ENCODE results near the gene C8G.

The C8G gene

GRCh38 chr9:136947955-136948510 lies 3.0 kb downstream of the C8G start:
- H3K9me3 Mint-ChIP-seq = no peaks in the 10 kb centered on the region
- ATAC-seq (replicated peaks) (no peak), DNase-seq (no peak)
- H3K4me1 Mint-ChIP-seq (ENCODE audit: low read depth in 2 of 2) = peaks cover 13 to 18% of the 10 kb centered on the region in 2 donors
- peak overlapping the region; percentile 82 for H3K27ac Mint-ChIP-seq
- H3K4me3 Mint-ChIP-seq = peak overlapping the region; percentile 83 to 85
- H3K27me3 Mint-ChIP-seq = no peaks in the 10 kb centered on the region
- H3K36me3 Mint-ChIP-seq (ENCODE audit: insufficient read depth) = peaks cover 18% of the 10 kb centered on the region

- Mint-ChIP-seq H3K4me1 (ENCODE audit: low read depth in 2 of 2) (peaks cover 13 to 18% of the 10 kb centered on the region in 2 donors), H3K36me3 (ENCODE audit: insufficient read depth) (peaks cover 12% of the 10 kb centered on the region), H3K9me3 (no peaks in the 10 kb centered on the region), H3K27ac (peak overlapping the region; percentile 82), H3K4me3 (peak overlapping the region; percentile 83 to 85), H3K27me3 (no peaks in the 10 kb centered on the region)
- DNase-seq (no peak), ATAC-seq (replicated peaks) (no peak)
Observed at GRCh38 chr9:136949239-136949816, 4.3 kb downstream of the C8G start.

- ATAC-seq (replicated peaks) = peak; percentile 96
- H3K27me3 Mint-ChIP-seq = no peaks in the 10 kb centered on the region
- H3K4me1 Mint-ChIP-seq (ENCODE audit: low read depth in 2 of 2) = peaks cover 14 to 19% of the 10 kb centered on the region in 2 donors
- H3K4me3 Mint-ChIP-seq = peak overlapping the region; percentile 83 to 85
- peak overlapping the region; percentile 82 for H3K27ac Mint-ChIP-seq
- no peaks in the 10 kb centered on the region for H3K9me3 Mint-ChIP-seq
- H3K36me3 Mint-ChIP-seq (ENCODE audit: insufficient read depth) = peaks cover 6% of the 10 kb centered on the region
- DNase-seq = peak; percentile 95 to 97 (median 96)
Observed at GRCh38 chr9:136949817-136950655, 5.0 kb downstream of the C8G start.

- Mint-ChIP-seq H3K27me3 (no peaks in the 10 kb centered on the region), H3K36me3 (ENCODE audit: insufficient read depth) (peaks cover 5% of the 10 kb centered on the region), H3K4me3 (peak overlapping the region; percentile 83 to 85), H3K9me3 (no peaks in the 10 kb centered on the region), H3K4me1 (ENCODE audit: low read depth in 2 of 2) (peaks cover 17 to 19% of the 10 kb centered on the region in 2 donors), H3K27ac (peak overlapping the region; percentile 82)
- DNase-seq (no peak), ATAC-seq (replicated peaks) (no peak)
Observed at GRCh38 chr9:136950656-136951276, 5.7 kb downstream of the C8G start.

- Mint-ChIP-seq H3K36me3 (ENCODE audit: insufficient read depth) (peaks cover 5% of the 10 kb centered on the region), H3K4me1 (ENCODE audit: low read depth in 2 of 2) (peaks cover 22 to 27% of the 10 kb centered on the region in 2 donors), H3K27me3 (no peaks in the 10 kb centered on the region), H3K9me3 (peaks cover 3 to 5% of the 10 kb centered on the region in 2 donors), H3K27ac (peak within 1 kb of the TSS in 1 of 2 donors; percentile 82), H3K4me3 (no peak within 1 kb of the TSS)
- no peak for DNase-seq
- ATAC-seq (replicated peaks) = no peak
Observed at GRCh38 chr9:136951541-136952320, 6.7 kb downstream of the C8G start, which contains the start of gene LCN12. TSS of gene LCN12 (plus strand) at chr9:136952273. CDS start at chr9:136952328, 55 bp downstream.

GRCh38 chr9:136952321-136952850 lies 7.3 kb downstream of the C8G start:
- Mint-ChIP-seq H3K36me3 (ENCODE audit: insufficient read depth) (peaks cover 5% of the 10 kb centered on the region), H3K27ac (no peak overlapping the region), H3K27me3 (no peaks in the 10 kb centered on the region), H3K4me3 (no peak overlapping the region), H3K4me1 (ENCODE audit: low read depth in 2 of 2) (peaks cover 20 to 24% of the 10 kb centered on the region in 2 donors), H3K9me3 (peaks cover 4 to 8% of the 10 kb centered on the region in 2 donors)
- DNase-seq (no peak), ATAC-seq (replicated peaks) (no peak)

- DNase-seq (no peak), ATAC-seq (replicated peaks) (no peak)
- Mint-ChIP-seq H3K27me3 (no peaks in the 10 kb centered on the region), H3K27ac (no peak overlapping the region), H3K4me3 (no peak overlapping the region), H3K9me3 (peaks cover 4 to 8% of the 10 kb centered on the region in 2 donors), H3K36me3 (ENCODE audit: insufficient read depth) (peaks cover 5% of the 10 kb centered on the region), H3K4me1 (ENCODE audit: low read depth in 2 of 2) (peaks cover 26% of the 10 kb centered on the region in 2 donors)
Observed at GRCh38 chr9:136952876-136953770, 8.1 kb downstream of the C8G start.

GRCh38 chr9:136953771-136954269 lies 8.8 kb downstream of the C8G start:
- Mint-ChIP-seq H3K9me3 (peaks cover 4 to 8% of the 10 kb centered on the region in 2 donors), H3K27ac (no peak overlapping the region), H3K4me1 (ENCODE audit: low read depth in 2 of 2) (peaks cover 23 to 30% of the 10 kb centered on the region in 2 donors), H3K27me3 (no peaks in the 10 kb centered on the region), H3K4me3 (no peak overlapping the region), H3K36me3 (ENCODE audit: insufficient read depth) (no peaks in the 10 kb centered on the region)
- no peak for DNase-seq
- ATAC-seq (replicated peaks) = no peak

- H3K9me3 Mint-ChIP-seq = peaks cover 4 to 8% of the 10 kb centered on the region in 2 donors
- no peaks in the 10 kb centered on the region for H3K36me3 Mint-ChIP-seq (ENCODE audit: insufficient read depth)
- H3K4me1 Mint-ChIP-seq (ENCODE audit: low read depth in 2 of 2) = peaks cover 26 to 35% of the 10 kb centered on the region in 2 donors
- no peak for DNase-seq
- H3K27ac Mint-ChIP-seq = no peak overlapping the region
- no peak overlapping the region for H3K4me3 Mint-ChIP-seq
- H3K27me3 Mint-ChIP-seq = no peaks in the 10 kb centered on the region
- no peak for ATAC-seq (replicated peaks)
Observed at GRCh38 chr9:136954270-136955083, 9.4 kb downstream of the C8G start.

GRCh38 chr9:136955202-136955942 lies 10.3 kb downstream of the C8G start:
- Mint-ChIP-seq H3K9me3 (peaks cover 4 to 8% of the 10 kb centered on the region in 2 donors), H3K4me3 (no peak overlapping the region), H3K27ac (no peak overlapping the region), H3K4me1 (ENCODE audit: low read depth in 2 of 2) (peaks cover 28 to 37% of the 10 kb centered on the region in 2 donors), H3K36me3 (ENCODE audit: insufficient read depth) (peaks cover 4% of the 10 kb centered on the region), H3K27me3 (no peaks in the 10 kb centered on the region)
- DNase-seq (no peak), ATAC-seq (replicated peaks) (no peak)

GRCh38 chr9:136955943-136956335 lies 10.9 kb downstream of the C8G start:
- peaks cover 33 to 41% of the 10 kb centered on the region in 2 donors for H3K4me1 Mint-ChIP-seq (ENCODE audit: low read depth in 2 of 2)
- H3K27me3 Mint-ChIP-seq = no peaks in the 10 kb centered on the region
- no peak overlapping the region for H3K27ac Mint-ChIP-seq
- ATAC-seq (replicated peaks) (no peak), DNase-seq (no peak)
- peaks cover 5% of the 10 kb centered on the region for H3K36me3 Mint-ChIP-seq (ENCODE audit: insufficient read depth)
- no peak overlapping the region for H3K4me3 Mint-ChIP-seq
- H3K9me3 Mint-ChIP-seq = peaks cover 4 to 8% of the 10 kb centered on the region in 2 donors
